Activated T-cell treated with anti-CD3 and anti-CD28 coated beads, Interleukin-2, amount 50 U/mL, for 24 hours (primary cell): ENCODE data around the gene TOR1B.
A peak's percentile ranks its signal among the peaks of the same experiment; 100 is the strongest.

Experiments
- DNase-seq: peaks from one replicate; pipeline ENCODE4 v3.0.0-alpha.2; 2020
- H3K27ac Mint-ChIP-seq: 2 replicates; pipeline ENCODE4 v1.8.0; 2020; ENCODE audit warnings: mild to moderate bottlenecking, mixed read lengths
- H3K27me3 Mint-ChIP-seq: 2 replicates; pipeline ENCODE4 v1.8.0; 2020; ENCODE audit warnings: mixed read lengths
- H3K36me3 Mint-ChIP-seq: 2 replicates; pipeline ENCODE4 v1.8.0; 2020; ENCODE audit warnings: low read depth, mixed read lengths
- H3K4me1 Mint-ChIP-seq: 2 replicates; pipeline ENCODE4 v1.8.0; 2020; ENCODE audit warnings: low read depth, mixed read lengths
- H3K4me3 Mint-ChIP-seq: 2 replicates; pipeline ENCODE4 v1.8.0; 2020; ENCODE audit warnings: mild to moderate bottlenecking, moderate library complexity, mixed read lengths
- H3K9me3 Mint-ChIP-seq: 2 replicates; pipeline ENCODE4 v1.8.0; 2020; ENCODE audit warnings: mixed read lengths

Gene TOR1B

GRCh38 chr9:129815278-129815677 is 12.3 kb downstream of the TOR1B start:
- Mint-ChIP-seq H3K36me3 (peaks cover 92% of the 10 kb centered on the region), H3K4me3 (no peak overlapping the region), H3K9me3 (no peaks in the 10 kb centered on the region), H3K4me1 (peaks cover 27% of the 10 kb centered on the region), H3K27ac (peak overlapping the region; percentile 71), H3K27me3 (no peaks in the 10 kb centered on the region)
- DNase-seq, result no peak

GRCh38 chr9:129816501-129817435 is 13.8 kb downstream of the TOR1B start:
- peaks cover 90% of the 10 kb centered on the region for H3K36me3 Mint-ChIP-seq
- peaks cover 16% of the 10 kb centered on the region for H3K4me1 Mint-ChIP-seq
- no peaks in the 10 kb centered on the region for H3K27me3 Mint-ChIP-seq
- no peak overlapping the region for H3K4me3 Mint-ChIP-seq
- no peak for DNase-seq
- H3K27ac Mint-ChIP-seq, result peak overlapping the region; percentile 66
- no peaks in the 10 kb centered on the region for H3K9me3 Mint-ChIP-seq

GRCh38 chr9:129822898-129823541 is 20.0 kb downstream of the TOR1B start:
- H3K9me3 Mint-ChIP-seq, result no peaks in the 10 kb centered on the region
- DNase-seq, result peak; percentile 45
- peak overlapping the region; percentile 88 for H3K4me3 Mint-ChIP-seq
- no peaks in the 10 kb centered on the region for H3K27me3 Mint-ChIP-seq
- H3K36me3 Mint-ChIP-seq, result peaks cover 65% of the 10 kb centered on the region
- H3K27ac Mint-ChIP-seq, result peak overlapping the region; percentile 83
- peaks cover 14% of the 10 kb centered on the region for H3K4me1 Mint-ChIP-seq

- no peaks in the 10 kb centered on the region for H3K27me3 Mint-ChIP-seq
- peaks cover 65% of the 10 kb centered on the region for H3K36me3 Mint-ChIP-seq
- peak overlapping the region; percentile 88 for H3K4me3 Mint-ChIP-seq
- peak overlapping the region; percentile 86 for H3K27ac Mint-ChIP-seq
- peaks cover 14% of the 10 kb centered on the region for H3K4me1 Mint-ChIP-seq
- H3K9me3 Mint-ChIP-seq, result no peaks in the 10 kb centered on the region
- no peak for DNase-seq
These were observed 20.6 kb downstream of the TOR1B start for GRCh38 chr9:129823542-129823934.

- Mint-ChIP-seq H3K36me3 (peaks cover 65% of the 10 kb centered on the region), H3K27ac (peak within 1 kb of the TSS; percentile 86)
These were observed 21.1 kb downstream of the TOR1B start, which contains the start of gene TOR1A for GRCh38 chr9:129823935-129824601. Gene TOR1A, minus strand, starts transcription at chr9:129824136. Its CDS starts 51 bp downstream, at chr9:129824085.

GRCh38 chr9:129826344-129826743 is 23.4 kb downstream of the TOR1B start:
- peaks cover 71% of the 10 kb centered on the region for H3K36me3 Mint-ChIP-seq
- H3K4me3 Mint-ChIP-seq, result no peak overlapping the region
- H3K4me1 Mint-ChIP-seq, result peaks cover 14% of the 10 kb centered on the region
- DNase-seq, result no peak
- no peaks in the 10 kb centered on the region for H3K27me3 Mint-ChIP-seq
- no peaks in the 10 kb centered on the region for H3K9me3 Mint-ChIP-seq
- H3K27ac Mint-ChIP-seq, result no peak overlapping the region

More at GRCh38 chr9:129823935-129824601, 21.1 kb downstream of the TOR1B start, which contains the start of gene TOR1A:
- Mint-ChIP-seq H3K4me1 (peaks cover 14% of the 10 kb centered on the region), H3K4me3 (peak within 1 kb of the TSS; percentile 88), H3K9me3 (no peaks in the 10 kb centered on the region), H3K27me3 (no peaks in the 10 kb centered on the region)
- DNase-seq, result peak; percentile 94

GRCh38 chr9:129826759-129827158 is 23.8 kb downstream of the TOR1B start:
- no peak for DNase-seq
- Mint-ChIP-seq H3K36me3 (peaks cover 71% of the 10 kb centered on the region), H3K4me3 (no peak overlapping the region), H3K4me1 (peaks cover 14% of the 10 kb centered on the region), H3K9me3 (no peaks in the 10 kb centered on the region), H3K27me3 (no peaks in the 10 kb centered on the region), H3K27ac (no peak overlapping the region)

GRCh38 chr9:129828051-129828450 is 25.1 kb downstream of the TOR1B start:
- Mint-ChIP-seq H3K4me3 (no peak overlapping the region), H3K9me3 (no peaks in the 10 kb centered on the region), H3K27me3 (no peaks in the 10 kb centered on the region), H3K36me3 (peaks cover 69% of the 10 kb centered on the region), H3K27ac (peak overlapping the region; percentile 59), H3K4me1 (peaks cover 7% of the 10 kb centered on the region)
- no peak for DNase-seq

GRCh38 chr9:129828969-129829368 is 26.0 kb downstream of the TOR1B start:
- no peak for DNase-seq
- no peak overlapping the region for H3K4me3 Mint-ChIP-seq
- H3K9me3 Mint-ChIP-seq, result no peaks in the 10 kb centered on the region
- peaks cover 15% of the 10 kb centered on the region for H3K4me1 Mint-ChIP-seq
- peak overlapping the region; percentile 77 for H3K27ac Mint-ChIP-seq
- H3K36me3 Mint-ChIP-seq, result peaks cover 77% of the 10 kb centered on the region
- no peaks in the 10 kb centered on the region for H3K27me3 Mint-ChIP-seq

- Mint-ChIP-seq H3K4me3 (peak overlapping the region; percentile 96), H3K4me1 (peaks cover 35% of the 10 kb centered on the region), H3K27ac (peak overlapping the region; percentile 83), H3K9me3 (no peaks in the 10 kb centered on the region), H3K27me3 (no peaks in the 10 kb centered on the region), H3K36me3 (peaks cover 91% of the 10 kb centered on the region)
- DNase-seq, result no peak
These were observed 30.0 kb downstream of the TOR1B start for GRCh38 chr9:129832982-129833381.

GRCh38 chr9:129834489-129835127 is 31.6 kb downstream of the TOR1B start:
- no peaks in the 10 kb centered on the region for H3K9me3 Mint-ChIP-seq
- DNase-seq, result no peak
- H3K27me3 Mint-ChIP-seq, result no peaks in the 10 kb centered on the region
- peaks cover 52% of the 10 kb centered on the region for H3K4me1 Mint-ChIP-seq
- peak overlapping the region; percentile 96 for H3K4me3 Mint-ChIP-seq
- H3K27ac Mint-ChIP-seq, result peak overlapping the region; percentile 96
- peaks cover 78% of the 10 kb centered on the region for H3K36me3 Mint-ChIP-seq

- DNase-seq, result peak; percentile 98
- Mint-ChIP-seq H3K36me3 (peaks cover 72% of the 10 kb centered on the region), H3K27ac (peak within 1 kb of the TSS; percentile 96), H3K4me3 (peak within 1 kb of the TSS; percentile 96), H3K27me3 (no peaks in the 10 kb centered on the region), H3K9me3 (no peaks in the 10 kb centered on the region), H3K4me1 (peaks cover 59% of the 10 kb centered on the region)
These were observed 32.3 kb downstream of the TOR1B start, which contains the start of the genes C9orf78 and USP20 for GRCh38 chr9:129835128-129835859. Gene C9orf78, minus strand, starts transcription at chr9:129835275. Its CDS starts 54 bp downstream, at chr9:129835221. Gene USP20, plus strand, starts transcription at chr9:129835458. Its CDS starts 17,098 bp downstream, at chr9:129852556.

GRCh38 chr9:129835860-129836223 is 32.9 kb downstream of the TOR1B start:
- peak overlapping the region; percentile 95 for H3K4me3 Mint-ChIP-seq
- no peak for DNase-seq
- H3K27me3 Mint-ChIP-seq, result no peaks in the 10 kb centered on the region
- H3K27ac Mint-ChIP-seq, result peak overlapping the region; percentile 94
- H3K4me1 Mint-ChIP-seq, result peaks cover 62% of the 10 kb centered on the region
- H3K9me3 Mint-ChIP-seq, result no peaks in the 10 kb centered on the region
- peaks cover 69% of the 10 kb centered on the region for H3K36me3 Mint-ChIP-seq
